ENCODE data around the gene FRAT1. TPM values are rescaled to one million over a fixed set of nuclear protein-coding genes. Genes with fewer than 3 reads are reported as not detected.
"Not testable (repeated sequence)": the region's sequence is repeated elsewhere in the genome, so short reads cannot be mapped to it uniquely, and the experiment has no call there.

The FRAT1 gene
- total and polyA plus RNA-seq, 10 of the 15 experiments (the other 5 are each of a cell fraction or from before 2014, with no cell fraction given), result 0.07 to 0.73 (median 0.26) TPM

DNA sequence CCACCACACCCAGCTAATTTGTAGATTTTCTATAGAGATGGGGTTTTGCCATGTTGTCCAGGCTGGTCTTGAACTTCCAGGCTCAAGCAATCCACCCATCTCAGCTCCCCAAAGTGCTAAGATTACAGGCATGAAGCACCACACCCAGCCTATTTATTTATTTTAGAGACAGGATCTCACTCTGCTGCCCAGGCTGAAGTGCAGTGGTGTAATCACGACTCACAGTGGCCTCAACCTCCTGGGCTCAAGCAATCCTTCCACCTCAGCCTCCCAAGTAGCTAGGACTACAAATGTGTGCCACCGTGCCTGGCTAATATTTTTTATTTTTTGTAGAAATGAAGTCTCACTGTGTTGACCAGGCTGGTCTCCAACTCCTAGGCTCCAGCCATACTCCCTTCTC is 22.3 kb downstream of the FRAT1 start:
- TF ChIP-seq TCF7 (IDR thresholded peaks at IDR 0.05; ENCODE audit: borderline replicate concordance) (no peak), BCL11A (IDR thresholded peaks at IDR 0.05; ENCODE audit: low read depth, low read length) (no peak), SMARCA5 (IDR thresholded peaks at IDR 0.05) (no peak), POLR2AphosphoS2 (IDR thresholded peaks at IDR 0.05; ENCODE audit: low read depth, low read length) (no peak)
- Histone ChIP-seq H3K27ac (ENCODE audit: control insufficient read depth, insufficient read depth) (no peak overlapping the region), H3K9me3 (replicated peaks; ENCODE audit: control insufficient read depth, insufficient read depth, low read length) (no peaks in the 10 kb centered on the region), H3K4me2 (ENCODE audit: control insufficient read depth, insufficient read depth) (no peak overlapping the region), H3K4me1 (ENCODE audit: control insufficient read depth, insufficient read depth, low read length) (no peaks in the 10 kb centered on the region), H4K20me1 (ENCODE audit: control insufficient read depth, insufficient read depth) (no peaks in the 10 kb centered on the region), H2AFZ (ENCODE audit: control insufficient read depth, low read depth, low read length) (no peak overlapping the region), H3K9ac (ENCODE audit: control insufficient read depth, insufficient read depth, low read length) (no peak overlapping the region), H3K27me3 (replicated peaks in 1 of 2; ENCODE audit: control insufficient read depth in 2 of 2, insufficient read depth in 2 of 2, low read length in 1 of 2) (peaks cover 0 to 6% of the 10 kb centered on the region in 2 experiments; a peak in 2 of 4 replicates), H3K4me3 (no peak overlapping the region), H3K36me3 (ENCODE audit: control insufficient read depth in 2 of 2, insufficient read depth in 2 of 2, low read length in 1 of 2) (no peaks in the 10 kb centered on the region), H3K79me2 (ENCODE audit: control insufficient read depth, insufficient read depth, low read length) (no peaks in the 10 kb centered on the region)
- in situ Hi-C loops (cut with MboI) (no loop called here), intact Hi-C loops (cut with micrococcal nuclease; ENCODE audit: unreplicated experiment) (no loop called here)
- BruUV-seq (replicated peaks), result no TSS peak
- no peak for DNase-seq (ENCODE audit: low read depth, low spot score)
- no peak for ATAC-seq
- 3% methylated on average over 2 of the region's 2 CpGs for WGBS (ENCODE audit: insufficient coverage, insufficient replicate concordance, low lambda C conversion rate, missing lambda C conversion rate)
- ChIA-PET POLR2A (no interaction called here), SMC1A (ENCODE audit: uncharacterized antibody, unreplicated experiment) (interaction anchor here (1.0 kb wide), 1 partner anchor 9 kb away, joined by 3 read pairs; no protein-coding TSS in a partner anchor), CTCF (interaction anchor here (1.3 to 2.1 kb wide), 2 partner anchors 9 to 63 kb away, joined by 3 to 6 read pairs; no protein-coding TSS in a partner anchor), RAD21 (ENCODE audit: unreplicated experiment) (no interaction called here)
- FAIRE-seq, result no peak

DNA sequence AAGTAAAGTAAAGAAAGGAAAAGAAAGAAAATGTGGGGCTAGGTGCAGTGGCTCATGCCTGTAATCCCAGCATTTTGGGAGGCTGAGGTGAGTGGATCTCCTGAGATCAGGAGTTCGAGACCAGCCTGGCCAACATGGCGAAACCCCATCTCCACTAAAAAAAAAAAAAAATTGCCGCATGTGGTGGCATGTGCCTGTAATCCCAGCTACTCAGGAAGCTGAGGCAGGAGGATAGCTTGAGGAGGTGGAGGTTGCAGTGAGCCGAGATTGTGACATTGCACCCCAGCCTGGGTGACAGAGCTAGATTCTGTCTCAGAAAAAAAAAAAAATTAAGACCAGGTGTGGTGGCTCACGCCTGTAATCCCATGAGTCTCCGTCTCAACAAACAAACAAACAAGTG is 24.6 kb downstream of the FRAT1 start:
- POLR2A ChIA-PET; SMC1A ChIA-PET (ENCODE audit: uncharacterized antibody, unreplicated experiment): not testable (repeated sequence)
- CTCF ChIA-PET, result interaction anchor here (0.6 to 1.4 kb wide), 3 partner anchors 11 to 65 kb away, joined by 3 to 4 read pairs (median 3); no protein-coding TSS in a partner anchor

More for the DNA sequence above, 24.6 kb downstream of the FRAT1 start:
- WGBS (ENCODE audit: insufficient coverage, insufficient replicate concordance, low lambda C conversion rate, missing lambda C conversion rate), result 46% methylated on average over 5 of the region's 6 CpGs
- RAD21 ChIA-PET (ENCODE audit: unreplicated experiment), result interaction anchor here (1.3 kb wide), 1 partner anchor 11 kb away, joined by 3 read pairs; no protein-coding TSS in a partner anchor
- FAIRE-seq; H3K27me3 ChIP-seq (replicated peaks in 1 of 2; ENCODE audit: control insufficient read depth in 2 of 2, insufficient read depth in 2 of 2, low read length in 1 of 2); H3K9ac ChIP-seq (ENCODE audit: control insufficient read depth, insufficient read depth, low read length); H4K20me1 ChIP-seq (ENCODE audit: control insufficient read depth, insufficient read depth); H3K79me2 ChIP-seq (ENCODE audit: control insufficient read depth, insufficient read depth, low read length); intact Hi-C loops (cut with micrococcal nuclease; ENCODE audit: unreplicated experiment); H3K36me3 ChIP-seq (ENCODE audit: control insufficient read depth in 2 of 2, insufficient read depth in 2 of 2, low read length in 1 of 2); H3K27ac ChIP-seq (ENCODE audit: control insufficient read depth, insufficient read depth); DNase-seq (ENCODE audit: low read depth, low spot score); ATAC-seq; in situ Hi-C loops (cut with MboI); H3K4me2 ChIP-seq (ENCODE audit: control insufficient read depth, insufficient read depth); H3K9me3 ChIP-seq (replicated peaks; ENCODE audit: control insufficient read depth, insufficient read depth, low read length); H2AFZ ChIP-seq (ENCODE audit: control insufficient read depth, low read depth, low read length); H3K4me3 ChIP-seq; BruUV-seq (replicated peaks); H3K4me1 ChIP-seq (ENCODE audit: control insufficient read depth, insufficient read depth, low read length): not testable (repeated sequence)
